ENCODE data around the gene SNAPC2. TPM values are rescaled to one million over a fixed set of nuclear protein-coding genes. Genes with fewer than 3 reads are reported as not detected.

Gene SNAPC2
- total and polyA plus RNA-seq, 2 of the 13 experiments (the other 11 are each of a cell fraction or from before 2014, with no cell fraction given): 10.2 to 12.7 TPM

GRCh38 chr19:7903244-7904073, 16.7 kb upstream of the SNAPC2 start, which contains the start of gene MAP2K7 (continued):
- TF ChIP-seq ZNF609 (CRISPR knock-in tag; IDR thresholded peaks at IDR 0.05; ENCODE audit: borderline replicate concordance) (0 out of 2 replicates have a peak, but pooled peaks have one; percentile 11), MED13 (CRISPR knock-in tag; IDR thresholded peaks at IDR 0.05) (0 out of 2 replicates have a peak, but pooled peaks have one; percentile 66), ZNF292 (CRISPR knock-in tag; IDR thresholded peaks at IDR 0.05; ENCODE audit: borderline replicate concordance, low read depth) (no peak), MAFF (IDR thresholded peaks at IDR 0.05; ENCODE audit: low read depth, low read length) (no peak), SCMH1 (CRISPR knock-in tag; IDR thresholded peaks at IDR 0.05; ENCODE audit: borderline replicate concordance) (no peak), ZNF12 (CRISPR knock-in tag; IDR thresholded peaks at IDR 0.05) (no peak), ISL2 (CRISPR knock-in tag; IDR thresholded peaks at IDR 0.05) (0 out of 2 replicates have a peak, but pooled peaks have one; percentile 45), ZNF776 (CRISPR knock-in tag; IDR thresholded peaks at IDR 0.05) (peak; percentile 87; the same call in 1 of the 2 replicates), ZNF781 (CRISPR knock-in tag; IDR thresholded peaks at IDR 0.05; ENCODE audit: borderline replicate concordance, not compliant biosample characterization) (peak; percentile 65), PATZ1 (CRISPR knock-in tag; IDR thresholded peaks at IDR 0.05) (peak; percentile 5), HOMEZ (CRISPR knock-in tag; IDR thresholded peaks at IDR 0.05; ENCODE audit: low read depth) (peak; percentile 82), ZHX1 (CRISPR knock-in tag; IDR thresholded peaks at IDR 0.05; ENCODE audit: low read depth) (peak; percentile 19; the same call in 1 of the 2 replicates), ZZZ3 (CRISPR knock-in tag; IDR thresholded peaks at IDR 0.05; ENCODE audit: borderline replicate concordance) (peak; percentile 17; the same call in 1 of the 2 replicates), ZNF7 (CRISPR knock-in tag; IDR thresholded peaks at IDR 0.05) (no peak), GLI4 (CRISPR knock-in tag; IDR thresholded peaks at IDR 0.05; ENCODE audit: borderline replicate concordance) (peak; percentile 95; the same call in 1 of the 2 replicates)
